Upper lobe of right lung (tissue), 1 donor: ENCODE data around the gene TTC34. TPM values are rescaled to one million over a fixed set of nuclear protein-coding genes. Genes with fewer than 3 reads are reported as not detected.
"Not testable (repeated sequence)": the region's sequence is repeated elsewhere in the genome, so short reads cannot be mapped to it uniquely, and the experiment has no call there.

ENCODE experiments used
- ATAC-seq: fragments of 200-7000 bp; cut with Tn5 transposase; one replicate; pipeline ENCODE4 v1.9.1; 2020; ENCODE audit warnings: mild to moderate bottlenecking, moderate library complexity
- DNase-seq: peaks from one replicate; pipeline ENCODE4 v3.0.0-alpha.2; 2020
- H3K27ac ChIP-seq: fragments of 200-600 bp; one replicate; pipeline ENCODE4 v1.8.0; 2022
- H3K27me3 ChIP-seq: fragments of 200-600 bp; one replicate; pipeline ENCODE4 v1.8.0; 2022; ENCODE audit warnings: mild to moderate bottlenecking
- H3K36me3 ChIP-seq: fragments of 200-600 bp; one replicate; pipeline ENCODE4 v1.8.0; 2022
- H3K4me1 ChIP-seq: fragments of 200-600 bp; one replicate; pipeline ENCODE4 v1.8.0; 2022
- H3K4me3 ChIP-seq: fragments of 200-600 bp; one replicate; pipeline ENCODE4 v1.8.0; 2022; ENCODE audit warnings: mild to moderate bottlenecking
- H3K9me3 ChIP-seq: fragments of 200-600 bp; one replicate; pipeline ENCODE4 v1.8.0; 2022
- intact Hi-C: fragments of 100-400 bp; cut with DNase I; formaldehyde crosslinking; loops from one replicate; pipeline ENCODE4 v1.11.0; 2022
- total RNA-seq: library from RNA; stranded (reverse); fragmentation: NEBNext Ultra II Directional; extraction: Animal tissue kit (Norgen Biotek cat#: 25700); gene quantifications from one replicate; pipeline ENCODE4 v1.2.1, GENCODE V29; 2021
- TF ChIP-seq, protein P1 (sequence below): fragments of 200-600 bp; IDR thresholded peaks from one replicate; pipeline ENCODE4 v1.8.0; 2022; ENCODE audit warnings: antibody characterized with exemption
- donor health status: DM: no; HTN: yes; CAD: no; lungs with severe emphysema.

The TTC34 gene
- total RNA-seq, 1 donor from 2014 or later, result 1.3 TPM

DNA sequence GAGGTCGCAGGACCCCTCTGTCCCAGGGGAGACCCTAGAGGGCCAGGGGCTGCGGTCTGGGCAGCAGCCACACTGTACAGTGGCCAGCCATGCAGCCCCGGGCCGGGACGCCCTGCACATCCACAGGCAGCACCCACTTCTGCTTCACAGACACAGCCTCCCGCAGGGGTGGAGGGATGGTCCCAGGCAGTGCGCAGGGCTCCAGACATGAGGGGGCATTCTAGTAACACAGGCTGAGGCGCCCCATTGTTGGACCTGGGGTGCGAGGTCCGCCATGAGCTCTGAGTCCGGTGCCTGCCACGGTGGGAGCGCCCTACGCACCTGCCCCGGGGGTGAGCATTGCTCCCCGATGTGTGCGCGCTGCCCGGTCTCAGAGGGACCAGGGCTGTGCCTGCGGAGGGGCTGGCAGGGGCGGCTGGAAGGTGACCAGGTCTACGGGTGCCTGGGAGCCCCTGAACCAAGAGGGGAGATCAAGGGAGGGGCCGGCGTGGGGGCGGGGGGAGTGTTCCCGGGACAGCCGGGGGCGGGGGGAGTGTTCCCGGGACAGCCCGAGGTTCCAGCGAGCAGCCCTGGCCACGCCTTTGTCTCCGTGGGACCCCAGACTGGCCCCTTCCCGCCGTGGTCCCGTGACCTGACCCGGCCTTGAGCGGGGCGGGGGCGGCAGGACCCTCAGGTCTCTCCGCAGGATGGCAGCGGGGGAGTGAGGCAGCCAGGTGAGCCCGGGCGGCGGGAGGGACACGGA lies 173.1 kb downstream of the TTC34 start:
- TF ChIP-seq, protein P1, sequence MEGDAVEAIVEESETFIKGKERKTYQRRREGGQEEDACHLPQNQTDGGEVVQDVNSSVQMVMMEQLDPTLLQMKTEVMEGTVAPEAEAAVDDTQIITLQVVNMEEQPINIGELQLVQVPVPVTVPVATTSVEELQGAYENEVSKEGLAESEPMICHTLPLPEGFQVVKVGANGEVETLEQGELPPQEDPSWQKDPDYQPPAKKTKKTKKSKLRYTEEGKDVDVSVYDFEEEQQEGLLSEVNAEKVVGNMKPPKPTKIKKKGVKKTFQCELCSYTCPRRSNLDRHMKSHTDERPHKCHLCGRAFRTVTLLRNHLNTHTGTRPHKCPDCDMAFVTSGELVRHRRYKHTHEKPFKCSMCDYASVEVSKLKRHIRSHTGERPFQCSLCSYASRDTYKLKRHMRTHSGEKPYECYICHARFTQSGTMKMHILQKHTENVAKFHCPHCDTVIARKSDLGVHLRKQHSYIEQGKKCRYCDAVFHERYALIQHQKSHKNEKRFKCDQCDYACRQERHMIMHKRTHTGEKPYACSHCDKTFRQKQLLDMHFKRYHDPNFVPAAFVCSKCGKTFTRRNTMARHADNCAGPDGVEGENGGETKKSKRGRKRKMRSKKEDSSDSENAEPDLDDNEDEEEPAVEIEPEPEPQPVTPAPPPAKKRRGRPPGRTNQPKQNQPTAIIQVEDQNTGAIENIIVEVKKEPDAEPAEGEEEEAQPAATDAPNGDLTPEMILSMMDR, result no peak
- peak; percentile 62 for DNase-seq
- H3K36me3 ChIP-seq, result no peaks in the 10 kb centered on the region
- no peaks in the 10 kb centered on the region for H3K9me3 ChIP-seq
- H3K27me3 ChIP-seq, result peaks cover 47% of the 10 kb centered on the region
- intact Hi-C loops, result no loop called here
- peak; percentile 13 for ATAC-seq
- H3K4me1 ChIP-seq, result no peaks in the 10 kb centered on the region
- H3K4me3 ChIP-seq, result no peak overlapping the region
- H3K27ac ChIP-seq, result no peak overlapping the region

DNA sequence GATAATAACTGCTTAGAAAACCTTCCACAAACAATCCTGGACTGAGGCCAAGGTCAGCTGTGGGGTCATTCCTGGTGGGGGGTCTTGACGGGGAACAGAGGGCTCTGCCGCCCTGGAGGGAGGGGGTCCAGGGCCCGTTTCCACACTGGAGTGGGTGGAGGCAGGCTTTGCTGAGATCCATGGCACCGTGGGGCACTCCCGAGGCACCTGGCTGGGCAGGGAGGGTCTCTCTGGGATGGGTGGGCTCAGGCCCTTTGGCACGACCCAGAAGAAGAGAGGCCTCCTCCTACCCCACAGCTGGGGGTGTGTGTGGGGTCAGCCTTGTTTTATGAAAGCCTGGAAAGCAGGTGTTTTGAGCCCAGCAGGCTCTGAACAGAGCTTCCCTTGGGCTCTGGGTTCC lies 173.7 kb downstream of the TTC34 start:
- intact Hi-C loops, result no loop called here

DNA sequence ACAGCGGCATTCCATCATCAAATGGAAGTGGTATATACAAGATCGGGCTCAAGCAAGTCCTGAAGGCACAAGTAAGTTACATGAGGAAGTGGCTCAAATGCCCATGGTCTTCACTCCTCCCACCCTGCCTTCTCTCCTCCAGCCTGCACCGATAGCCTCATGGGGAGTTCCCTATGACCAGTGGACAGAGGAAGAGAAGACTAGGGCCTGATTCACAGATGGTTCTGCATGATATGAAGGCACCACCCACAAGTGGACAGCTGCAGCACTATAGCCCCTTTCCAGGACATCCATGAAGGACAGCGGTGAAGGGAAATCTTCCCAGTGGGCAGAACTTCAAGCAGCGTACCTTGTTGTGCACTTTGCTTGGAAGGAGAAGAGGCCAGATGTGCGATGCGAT lies 175.7 kb downstream of the TTC34 start:
- peaks cover 40% of the 10 kb centered on the region for H3K27me3 ChIP-seq
- intact Hi-C loops, H3K4me3 ChIP-seq, H3K36me3 ChIP-seq, H3K27ac ChIP-seq, H3K4me1 ChIP-seq, ATAC-seq, H3K9me3 ChIP-seq: not testable (repeated sequence)
- peak; percentile 3 for DNase-seq

More for the DNA sequence above, 173.7 kb downstream of the TTC34 start:
- DNase-seq, result peak; percentile 51
- H3K4me3 ChIP-seq, result no peak overlapping the region
- no peaks in the 10 kb centered on the region for H3K4me1 ChIP-seq
- TF ChIP-seq, protein P1, result no peak
- H3K27ac ChIP-seq, result no peak overlapping the region
- peaks cover 44% of the 10 kb centered on the region for H3K27me3 ChIP-seq
- H3K36me3 ChIP-seq, result no peaks in the 10 kb centered on the region
- no peak for ATAC-seq
- no peaks in the 10 kb centered on the region for H3K9me3 ChIP-seq

DNA sequence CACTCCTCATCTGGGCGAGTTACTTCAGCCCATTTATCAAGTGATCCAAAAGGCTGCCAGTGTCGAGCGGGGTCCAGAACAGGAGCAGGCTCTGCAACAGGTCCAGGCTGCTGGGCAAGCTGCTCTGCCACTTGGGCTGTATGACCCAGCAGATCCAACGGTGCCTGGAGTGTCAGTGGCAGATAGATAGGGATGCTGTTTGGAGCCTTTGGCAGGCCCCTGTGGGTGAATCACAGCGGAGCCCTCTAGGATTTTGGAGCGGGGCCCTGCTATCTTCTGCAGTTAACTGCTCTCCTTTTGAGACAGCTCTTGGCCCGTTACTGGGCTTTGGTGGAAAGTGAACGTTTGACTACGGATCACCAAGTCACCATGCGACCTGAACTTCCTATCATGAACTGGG lies 176.2 kb downstream of the TTC34 start:
- intact Hi-C loops, result no loop called here
- TF ChIP-seq, protein P1, result no peak
- Histone ChIP-seq H3K4me1 (no peaks in the 10 kb centered on the region), H3K9me3 (no peaks in the 10 kb centered on the region), H3K36me3 (no peaks in the 10 kb centered on the region), H3K27ac (no peak overlapping the region), H3K27me3 (peaks cover 40% of the 10 kb centered on the region), H3K4me3 (no peak overlapping the region)
- DNase-seq, result peak; percentile 35
- no peak for ATAC-seq

DNA sequence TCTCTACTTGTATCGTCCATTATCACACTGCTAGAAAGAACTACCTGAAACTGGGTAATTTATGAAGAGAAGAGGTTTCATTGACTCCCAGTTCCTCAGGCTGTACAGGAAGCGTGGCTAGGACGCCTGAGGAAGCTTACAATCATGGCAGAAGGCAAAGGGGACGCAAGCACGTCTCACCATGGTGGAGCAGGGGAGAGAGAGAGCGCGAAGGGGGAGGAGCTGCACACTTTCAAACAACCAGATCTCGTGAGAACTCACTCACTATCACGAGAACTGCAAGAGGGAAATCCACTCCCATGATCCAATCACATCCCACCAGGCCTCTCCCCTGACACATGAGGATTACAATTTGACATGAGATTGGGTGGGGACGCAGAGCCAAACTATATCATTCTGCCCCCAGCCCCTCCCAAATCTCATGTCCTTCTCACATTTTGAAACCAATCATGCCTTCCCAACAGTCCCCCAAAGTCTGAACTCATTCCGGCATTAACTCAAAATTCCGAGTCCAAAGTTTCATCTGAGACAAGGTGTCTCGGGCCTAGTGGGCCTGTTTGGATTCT lies 176.7 kb downstream of the TTC34 start:
- no peaks in the 10 kb centered on the region for H3K9me3 ChIP-seq
- intact Hi-C loops, result no loop called here
- no peak overlapping the region for H3K27ac ChIP-seq
- H3K36me3 ChIP-seq, result no peaks in the 10 kb centered on the region
- no peak for ATAC-seq
- no peaks in the 10 kb centered on the region for H3K4me1 ChIP-seq
- TF ChIP-seq, protein P1, result no peak
- H3K27me3 ChIP-seq, result peaks cover 39% of the 10 kb centered on the region
- no peak overlapping the region for H3K4me3 ChIP-seq
- peak; percentile 6 for DNase-seq

DNA sequence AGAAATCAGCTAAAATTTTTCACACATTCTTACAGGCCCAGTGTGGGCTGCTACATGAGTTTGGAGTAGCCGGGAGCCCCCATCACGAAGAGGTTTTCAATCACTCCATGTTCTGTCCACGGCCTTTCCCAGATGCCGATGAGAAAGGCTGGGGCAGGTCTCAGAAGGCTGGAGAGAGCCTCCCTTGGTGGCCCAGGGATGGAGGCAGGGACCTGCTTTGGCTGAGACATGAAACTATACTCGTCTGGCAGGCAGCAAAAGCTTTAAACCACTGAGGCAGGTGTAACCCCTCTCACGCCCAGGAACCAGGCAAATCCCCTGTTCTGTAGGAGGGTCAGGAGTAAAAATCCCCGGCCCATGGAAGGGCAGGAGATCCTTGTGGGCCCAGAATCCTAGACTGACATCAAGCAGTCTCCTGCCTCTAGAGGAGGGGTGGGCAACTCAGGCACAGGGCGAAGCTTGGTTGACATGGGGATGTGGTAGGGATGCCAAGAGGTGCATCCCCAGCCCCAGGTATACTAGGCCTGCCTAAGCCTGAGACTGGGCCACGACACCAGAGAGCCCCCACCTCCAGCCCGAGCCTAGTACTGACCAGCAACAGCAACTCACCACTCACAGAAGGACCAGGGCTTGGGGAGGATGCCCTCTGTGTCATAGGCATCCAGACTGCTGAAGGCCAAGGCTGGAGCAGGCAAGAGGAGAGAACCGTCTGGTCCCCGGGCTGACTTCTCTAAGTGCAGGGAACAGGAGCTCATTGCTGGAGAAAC lies 177.7 kb downstream of the TTC34 start:
- Histone ChIP-seq H3K4me3 (no peak overlapping the region), H3K36me3 (no peaks in the 10 kb centered on the region), H3K4me1 (no peaks in the 10 kb centered on the region), H3K27ac (no peak overlapping the region), H3K27me3 (peaks cover 29% of the 10 kb centered on the region), H3K9me3 (no peaks in the 10 kb centered on the region)
- intact Hi-C loops, result no loop called here
- DNase-seq (peak; percentile 51), ATAC-seq (peak; percentile 29)
- TF ChIP-seq, protein P1, result no peak
